ENCODE data around the gene CD2BP2. TPM values are rescaled to one million over a fixed set of nuclear protein-coding genes. Genes with fewer than 3 reads are reported as not detected.
"Not testable (repeated sequence)": the region's sequence is repeated elsewhere in the genome, so short reads cannot be mapped to it uniquely, and the experiment has no call there.

Gene CD2BP2
- total RNA-seq, 1 donor from 2014 or later: 58.8 TPM

DNA sequence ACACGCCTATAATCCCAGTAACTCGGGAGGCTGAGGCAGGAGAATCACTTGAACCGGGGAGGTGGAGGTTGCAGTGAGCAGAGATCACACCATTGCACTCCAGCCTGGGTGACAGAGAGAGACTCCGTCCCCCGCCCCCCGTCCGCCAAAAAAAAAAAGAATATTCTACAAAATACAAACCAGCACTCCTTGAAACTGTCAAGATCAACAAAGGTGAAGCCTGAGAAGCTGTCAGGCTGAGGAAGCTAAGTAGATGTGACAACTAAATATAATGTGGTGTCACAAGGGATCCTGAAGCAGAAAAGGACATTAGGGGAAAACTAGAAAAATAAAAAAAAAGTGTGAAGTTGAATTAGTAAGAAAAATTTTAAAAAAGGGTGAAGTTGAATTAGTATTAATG, 6.2 kb downstream of the CD2BP2 start:
- Mint-ChIP-seq H3K27me3 (ENCODE audit: low read depth, unreplicated experiment) (no peaks in the 10 kb centered on the region), H3K4me1 (ENCODE audit: low read depth, unreplicated experiment) (no peaks in the 10 kb centered on the region), H3K9me3 (ENCODE audit: unreplicated experiment) (no peaks in the 10 kb centered on the region), H3K4me3 (ENCODE audit: unreplicated experiment) (no peak overlapping the region), H3K27ac (ENCODE audit: unreplicated experiment) (no peak overlapping the region), H3K36me3 (ENCODE audit: low read depth, unreplicated experiment) (peaks cover 9% of the 10 kb centered on the region)
- TF ChIP-seq, protein P1, sequence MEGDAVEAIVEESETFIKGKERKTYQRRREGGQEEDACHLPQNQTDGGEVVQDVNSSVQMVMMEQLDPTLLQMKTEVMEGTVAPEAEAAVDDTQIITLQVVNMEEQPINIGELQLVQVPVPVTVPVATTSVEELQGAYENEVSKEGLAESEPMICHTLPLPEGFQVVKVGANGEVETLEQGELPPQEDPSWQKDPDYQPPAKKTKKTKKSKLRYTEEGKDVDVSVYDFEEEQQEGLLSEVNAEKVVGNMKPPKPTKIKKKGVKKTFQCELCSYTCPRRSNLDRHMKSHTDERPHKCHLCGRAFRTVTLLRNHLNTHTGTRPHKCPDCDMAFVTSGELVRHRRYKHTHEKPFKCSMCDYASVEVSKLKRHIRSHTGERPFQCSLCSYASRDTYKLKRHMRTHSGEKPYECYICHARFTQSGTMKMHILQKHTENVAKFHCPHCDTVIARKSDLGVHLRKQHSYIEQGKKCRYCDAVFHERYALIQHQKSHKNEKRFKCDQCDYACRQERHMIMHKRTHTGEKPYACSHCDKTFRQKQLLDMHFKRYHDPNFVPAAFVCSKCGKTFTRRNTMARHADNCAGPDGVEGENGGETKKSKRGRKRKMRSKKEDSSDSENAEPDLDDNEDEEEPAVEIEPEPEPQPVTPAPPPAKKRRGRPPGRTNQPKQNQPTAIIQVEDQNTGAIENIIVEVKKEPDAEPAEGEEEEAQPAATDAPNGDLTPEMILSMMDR (IDR thresholded peaks at IDR 0.05; ENCODE audit: insufficient read depth, low read depth, low read length): no peak
- TF ChIP-seq EZH2 (IDR thresholded peaks at IDR 0.05; ENCODE audit: insufficient read depth, low read length): no peak
- no peak overlapping the region for H3K9ac ChIP-seq (ENCODE audit: low read length)
- peaks cover 35% of the 10 kb centered on the region for H4K20me1 ChIP-seq (ENCODE audit: insufficient read depth, low read length)
- H3K4me2 ChIP-seq (ENCODE audit: low read length): no peak overlapping the region
- no peak overlapping the region for H3K4me3 ChIP-seq (ENCODE audit: insufficient read depth, low read depth, low read length)
- no peak overlapping the region for H3K27ac ChIP-seq (ENCODE audit: low read depth, low read length)
- no peaks in the 10 kb centered on the region for H3K27me3 ChIP-seq (ENCODE audit: insufficient read depth, low read length)
- FAIRE-seq: no peak
- no peak overlapping the region for H2AFZ ChIP-seq (ENCODE audit: low read depth, low read length)
- H3K36me3 ChIP-seq (ENCODE audit: insufficient read depth, low read length): peaks cover 14% of the 10 kb centered on the region
- H3K79me2 ChIP-seq (ENCODE audit: insufficient read depth, low read length): peaks cover 16% of the 10 kb centered on the region
- H3K9me3 ChIP-seq (ENCODE audit: insufficient read depth, low read depth, low read length): no peaks in the 10 kb centered on the region
- H3K4me1 ChIP-seq (ENCODE audit: insufficient read depth, low read length): peaks cover 13% of the 10 kb centered on the region
- no peak for DNase-seq (ENCODE audit: low read depth)

DNA sequence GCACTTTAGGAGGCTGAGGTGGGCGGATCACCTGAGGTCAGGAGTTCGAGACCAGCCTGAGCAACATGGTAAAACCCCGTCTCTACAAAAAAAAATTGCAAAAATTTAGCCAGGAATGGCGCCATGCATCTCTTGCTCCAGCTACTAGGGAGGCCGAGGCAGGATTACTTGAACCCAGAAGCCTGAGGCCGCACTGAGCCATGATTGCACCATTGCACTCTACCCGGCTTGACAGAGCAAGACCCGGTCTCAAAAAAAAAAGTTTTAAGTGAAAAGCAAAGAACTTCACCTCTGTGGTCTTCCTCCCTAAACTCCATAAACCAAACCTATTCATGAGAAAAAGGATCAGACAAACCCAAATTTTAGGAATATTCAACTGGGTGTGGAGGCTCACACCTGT, 7.0 kb downstream of the CD2BP2 start:
- TF ChIP-seq, protein P1 (IDR thresholded peaks at IDR 0.05; ENCODE audit: insufficient read depth, low read depth, low read length): no peak
- TF ChIP-seq EZH2 (IDR thresholded peaks at IDR 0.05; ENCODE audit: insufficient read depth, low read length): no peak
- Mint-ChIP-seq H3K4me3 (ENCODE audit: unreplicated experiment) (no peak overlapping the region), H3K4me1 (ENCODE audit: low read depth, unreplicated experiment) (no peaks in the 10 kb centered on the region), H3K27me3 (ENCODE audit: low read depth, unreplicated experiment) (peaks cover under 1% of the 10 kb centered on the region), H3K9me3 (ENCODE audit: unreplicated experiment) (no peaks in the 10 kb centered on the region), H3K27ac (ENCODE audit: unreplicated experiment) (no peak overlapping the region), H3K36me3 (ENCODE audit: low read depth, unreplicated experiment) (peaks cover 8% of the 10 kb centered on the region)
- no peak overlapping the region for H3K4me2 ChIP-seq (ENCODE audit: low read length)
- H3K27me3 ChIP-seq (ENCODE audit: insufficient read depth, low read length): no peaks in the 10 kb centered on the region
- H3K4me3 ChIP-seq (ENCODE audit: insufficient read depth, low read depth, low read length): no peak overlapping the region
- peaks cover 8% of the 10 kb centered on the region for H3K79me2 ChIP-seq (ENCODE audit: insufficient read depth, low read length)
- FAIRE-seq (no peak), DNase-seq (ENCODE audit: low read depth) (no peak)
- no peaks in the 10 kb centered on the region for H3K9me3 ChIP-seq (ENCODE audit: insufficient read depth, low read depth, low read length)
- no peak overlapping the region for H3K27ac ChIP-seq (ENCODE audit: low read depth, low read length)
- H3K36me3 ChIP-seq (ENCODE audit: insufficient read depth, low read length): peaks cover 14% of the 10 kb centered on the region
- no peak overlapping the region for H3K9ac ChIP-seq (ENCODE audit: low read length)
- H2AFZ ChIP-seq (ENCODE audit: low read depth, low read length): no peak overlapping the region
- peaks cover 13% of the 10 kb centered on the region for H3K4me1 ChIP-seq (ENCODE audit: insufficient read depth, low read length)
- H4K20me1 ChIP-seq (ENCODE audit: insufficient read depth, low read length): peaks cover 31% of the 10 kb centered on the region

DNA sequence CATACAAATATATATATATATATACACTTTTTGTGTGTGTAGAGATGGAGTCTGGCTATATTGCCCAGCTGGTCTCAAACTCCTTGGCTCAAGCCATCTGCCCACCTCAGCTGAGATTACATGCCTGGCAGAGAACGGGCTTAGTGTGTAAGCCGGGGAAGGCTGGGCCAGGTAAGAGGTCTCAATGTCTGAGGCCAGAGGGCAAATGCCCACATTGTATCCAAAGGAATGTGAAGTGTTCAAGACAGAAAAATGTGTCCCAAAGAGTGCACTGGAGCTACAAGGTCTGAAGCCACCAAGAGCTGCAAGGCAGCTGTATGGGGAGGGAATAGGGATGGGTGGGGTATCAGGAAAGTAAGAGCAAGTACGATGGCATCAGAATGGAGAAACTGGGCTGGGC, 8.8 kb downstream of the CD2BP2 start:
- no peak for FAIRE-seq
- Mint-ChIP-seq H3K36me3 (ENCODE audit: low read depth, unreplicated experiment) (peaks cover 5% of the 10 kb centered on the region), H3K27me3 (ENCODE audit: low read depth, unreplicated experiment) (peaks cover 2% of the 10 kb centered on the region), H3K4me1 (ENCODE audit: low read depth, unreplicated experiment) (no peaks in the 10 kb centered on the region), H3K9me3 (ENCODE audit: unreplicated experiment) (no peaks in the 10 kb centered on the region), H3K4me3 (ENCODE audit: unreplicated experiment) (no peak overlapping the region), H3K27ac (ENCODE audit: unreplicated experiment) (no peak overlapping the region)
- TF ChIP-seq, protein P1 (IDR thresholded peaks at IDR 0.05; ENCODE audit: insufficient read depth, low read depth, low read length): no peak
- no peak for TF ChIP-seq EZH2 (IDR thresholded peaks at IDR 0.05; ENCODE audit: insufficient read depth, low read length)
- Histone ChIP-seq H3K36me3 (ENCODE audit: insufficient read depth, low read length) (peaks cover 8% of the 10 kb centered on the region), H3K27ac (ENCODE audit: low read depth, low read length) (no peak overlapping the region), H3K27me3 (ENCODE audit: insufficient read depth, low read length) (no peaks in the 10 kb centered on the region), H2AFZ (ENCODE audit: low read depth, low read length) (no peak overlapping the region), H3K4me2 (ENCODE audit: low read length) (no peak overlapping the region), H3K9ac (ENCODE audit: low read length) (no peak overlapping the region), H3K79me2 (ENCODE audit: insufficient read depth, low read length) (peaks cover 3% of the 10 kb centered on the region), H4K20me1 (ENCODE audit: insufficient read depth, low read length) (peaks cover 12% of the 10 kb centered on the region), H3K4me3 (ENCODE audit: insufficient read depth, low read depth, low read length) (no peak overlapping the region), H3K4me1 (ENCODE audit: insufficient read depth, low read length) (no peaks in the 10 kb centered on the region), H3K9me3 (ENCODE audit: insufficient read depth, low read depth, low read length) (no peaks in the 10 kb centered on the region)
- no peak for DNase-seq (ENCODE audit: low read depth)

DNA sequence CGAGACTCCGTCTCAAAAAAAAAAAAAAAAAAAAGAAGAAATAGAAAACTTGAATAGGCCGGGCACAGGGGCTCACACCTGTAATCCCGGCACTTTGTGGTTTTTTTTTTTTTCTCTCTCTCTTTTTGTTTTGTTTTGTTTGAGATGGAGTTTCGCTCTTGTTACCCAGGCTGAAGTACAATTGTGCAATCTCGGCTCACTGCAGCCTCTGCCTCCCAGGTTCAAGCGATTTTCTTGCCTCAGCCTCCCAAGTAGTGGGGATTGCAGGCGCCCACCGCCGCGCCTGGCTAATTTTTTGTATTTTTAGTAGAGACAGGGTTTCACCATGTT, 11.7 kb downstream of the CD2BP2 start:
- not testable (repeated sequence) for H3K36me3 Mint-ChIP-seq (ENCODE audit: low read depth, unreplicated experiment); H3K4me2 ChIP-seq (ENCODE audit: low read length); H2AFZ ChIP-seq (ENCODE audit: low read depth, low read length); H3K27me3 ChIP-seq (ENCODE audit: insufficient read depth, low read length); H3K36me3 ChIP-seq (ENCODE audit: insufficient read depth, low read length); H3K27ac ChIP-seq (ENCODE audit: low read depth, low read length); H3K4me1 ChIP-seq (ENCODE audit: insufficient read depth, low read length); H3K9me3 Mint-ChIP-seq (ENCODE audit: unreplicated experiment); H3K27ac Mint-ChIP-seq (ENCODE audit: unreplicated experiment); H3K4me3 Mint-ChIP-seq (ENCODE audit: unreplicated experiment); H3K27me3 Mint-ChIP-seq (ENCODE audit: low read depth, unreplicated experiment); H3K4me3 ChIP-seq (ENCODE audit: insufficient read depth, low read depth, low read length); H3K9ac ChIP-seq (ENCODE audit: low read length); H4K20me1 ChIP-seq (ENCODE audit: insufficient read depth, low read length); H3K9me3 ChIP-seq (ENCODE audit: insufficient read depth, low read depth, low read length); FAIRE-seq; H3K4me1 Mint-ChIP-seq (ENCODE audit: low read depth, unreplicated experiment); DNase-seq (ENCODE audit: low read depth); H3K79me2 ChIP-seq (ENCODE audit: insufficient read depth, low read length)
